Measurements from ENCODE around the gene MBTD1.
"Not testable (repeated sequence)": the region's sequence is repeated elsewhere in the genome, so short reads cannot be mapped to it uniquely, and the experiment has no call there.

The MBTD1 gene

DNA sequence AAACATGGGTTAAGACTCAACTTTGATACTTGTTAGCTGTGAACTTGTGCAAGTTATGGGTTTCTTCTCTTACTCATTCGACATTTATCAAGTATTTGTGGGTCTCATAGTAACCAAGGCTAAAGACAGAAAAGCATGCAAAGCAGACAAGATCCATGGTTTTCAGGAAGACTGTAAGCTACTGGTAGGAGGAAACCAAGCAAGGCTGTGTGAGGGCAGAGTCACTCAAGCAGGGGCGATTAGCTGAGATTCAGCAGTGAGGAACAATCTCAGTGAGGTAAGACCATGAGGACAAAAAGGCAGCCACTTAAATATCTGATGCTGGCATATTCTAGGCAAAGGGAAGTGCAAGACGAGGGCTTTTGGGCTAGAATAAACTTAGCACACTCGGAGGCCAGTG lies 29.5 kb downstream of the MBTD1 start:
- no peak for TF ChIP-seq CTCF (IDR thresholded peaks at IDR 0.05; ENCODE audit: low read depth, low read length)
- Histone ChIP-seq H3K27ac (no peak overlapping the region), H3K4me3 (ENCODE audit: low read depth, low read length) (no peak overlapping the region), H3K36me3 (0 out of 2 replicates have a peak, but pooled peaks cover 6% of the 10 kb centered on the region), H3K27me3 (ENCODE audit: insufficient read depth, low read depth, severe bottlenecking) (no peaks in the 10 kb centered on the region), H3K9me3 (ENCODE audit: severe bottlenecking) (no peaks in the 10 kb centered on the region)
- DNase-seq, result no peak

DNA sequence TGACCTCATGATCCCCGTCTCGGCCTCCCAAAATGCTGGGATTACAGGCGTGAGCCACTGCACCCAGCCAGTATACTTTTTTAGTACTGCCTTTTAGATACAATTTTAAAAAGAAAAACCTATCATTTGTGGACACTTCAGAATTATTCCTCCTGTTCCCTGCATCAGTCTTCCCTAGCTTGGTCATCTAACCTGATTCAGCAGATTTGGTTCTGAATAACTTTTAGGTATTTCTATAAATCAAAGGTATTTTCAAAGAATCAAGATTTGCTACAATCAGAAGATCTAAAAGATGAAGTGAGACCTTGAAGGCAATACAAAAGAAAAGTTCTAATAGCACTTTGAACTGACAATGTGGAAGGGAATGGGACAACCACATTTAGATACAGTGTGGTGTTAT lies 30.0 kb downstream of the MBTD1 start:
- Histone ChIP-seq H3K4me3 (ENCODE audit: low read depth, low read length) (no peak overlapping the region), H3K27ac (no peak overlapping the region), H3K36me3 (peaks cover 7% of the 10 kb centered on the region), H3K27me3 (ENCODE audit: insufficient read depth, low read depth, severe bottlenecking) (no peaks in the 10 kb centered on the region), H3K9me3 (ENCODE audit: severe bottlenecking) (no peaks in the 10 kb centered on the region)
- TF ChIP-seq CTCF (IDR thresholded peaks at IDR 0.05; ENCODE audit: low read depth, low read length), result no peak
- DNase-seq, result no peak

GRCh38 chr17:51228161-51228560 lies 31.7 kb downstream of the MBTD1 start:
- Histone ChIP-seq H3K9me3 (ENCODE audit: severe bottlenecking) (no peaks in the 10 kb centered on the region), H3K27ac (no peak overlapping the region), H3K36me3 (peaks cover 24% of the 10 kb centered on the region), H3K4me3 (ENCODE audit: low read depth, low read length) (no peak overlapping the region), H3K27me3 (ENCODE audit: insufficient read depth, low read depth, severe bottlenecking) (no peaks in the 10 kb centered on the region)
- DNase-seq, result no peak
- no peak for TF ChIP-seq CTCF (IDR thresholded peaks at IDR 0.05; ENCODE audit: low read depth, low read length)

- H3K36me3 ChIP-seq, result peaks cover 44% of the 10 kb centered on the region
- not testable (repeated sequence) for DNase-seq; H3K27me3 ChIP-seq (ENCODE audit: insufficient read depth, low read depth, severe bottlenecking); H3K27ac ChIP-seq; H3K9me3 ChIP-seq (ENCODE audit: severe bottlenecking); H3K4me3 ChIP-seq (ENCODE audit: low read depth, low read length)
Measured at GRCh38 chr17:51225523-51225922, 34.3 kb downstream of the MBTD1 start.

DNA sequence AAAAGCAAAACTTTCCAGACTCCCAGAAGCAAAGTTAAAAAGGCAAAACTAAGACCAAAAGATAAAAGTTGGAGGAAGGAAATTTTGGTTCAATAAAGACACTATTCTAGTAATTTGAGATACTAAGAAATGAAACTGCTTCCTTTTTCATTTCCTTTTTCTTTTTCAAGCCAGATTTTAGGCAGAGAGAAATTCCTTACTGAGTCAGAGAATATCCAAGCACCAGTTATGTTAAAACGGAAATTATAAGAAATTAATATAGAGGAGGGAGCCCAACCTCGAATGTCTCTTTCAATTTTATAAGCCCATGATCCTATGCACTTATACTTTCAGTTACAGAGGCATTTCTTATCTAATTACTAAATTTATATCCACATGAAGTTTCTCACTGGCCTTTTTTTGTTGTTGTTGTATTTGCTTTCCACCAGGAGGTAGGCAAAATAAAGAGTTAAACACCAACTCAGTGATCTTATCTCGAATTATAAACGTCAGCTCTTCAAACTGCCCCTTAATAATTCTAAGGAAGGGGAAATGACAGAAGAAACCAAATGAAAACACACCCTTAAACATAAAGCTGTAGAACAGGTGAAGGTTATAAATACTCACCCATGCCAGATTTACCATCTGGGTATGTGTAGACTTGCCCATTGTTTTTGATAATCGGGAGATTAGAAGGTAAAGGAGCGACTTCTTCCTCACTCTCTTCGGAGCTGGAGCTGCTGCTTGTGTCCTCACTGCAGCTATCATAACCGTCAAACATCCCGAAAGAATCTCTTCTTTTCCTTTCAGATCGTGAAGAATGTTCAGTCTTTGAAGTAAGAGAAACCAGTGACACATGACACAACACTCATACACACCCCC lies 35.2 kb downstream of the MBTD1 start:
- Histone ChIP-seq H3K9me3 (ENCODE audit: severe bottlenecking) (no peaks in the 10 kb centered on the region), H3K27me3 (ENCODE audit: insufficient read depth, low read depth, severe bottlenecking) (no peaks in the 10 kb centered on the region), H3K36me3 (peaks cover 53% of the 10 kb centered on the region), H3K4me3 (ENCODE audit: low read depth, low read length) (no peak overlapping the region), H3K27ac (no peak overlapping the region)
- no peak for DNase-seq
- no peak for TF ChIP-seq CTCF (IDR thresholded peaks at IDR 0.05; ENCODE audit: low read depth, low read length)

GRCh38 chr17:51221322-51221721 lies 38.5 kb downstream of the MBTD1 start:
- DNase-seq, result no peak
- Histone ChIP-seq H3K27ac (no peak overlapping the region), H3K4me3 (ENCODE audit: low read depth, low read length) (no peak overlapping the region), H3K9me3 (ENCODE audit: severe bottlenecking) (no peaks in the 10 kb centered on the region), H3K36me3 (peaks cover 84% of the 10 kb centered on the region), H3K27me3 (ENCODE audit: insufficient read depth, low read depth, severe bottlenecking) (no peaks in the 10 kb centered on the region)
- TF ChIP-seq CTCF (IDR thresholded peaks at IDR 0.05; ENCODE audit: low read depth, low read length), result no peak
